Measurements from ENCODE around the gene PER1. TPM values are rescaled to one million over a fixed set of nuclear protein-coding genes. Genes with fewer than 3 reads are reported as not detected.

Gene PER1
- total RNA-seq, 1 experiment from 2014 or later: 36.5 TPM

- Histone ChIP-seq H2AFZ (ENCODE audit: low read length) (no peak overlapping the region), H3K4me2 (ENCODE audit: insufficient read depth, insufficient read length, low read length) (no peak overlapping the region), H3K56ac (ENCODE audit: insufficient read length, low read depth, low read length) (no peak overlapping the region), H3K9me3 (ENCODE audit: control insufficient read depth, low read depth, low read length) (no peaks in the 10 kb centered on the region), H4K91ac (ENCODE audit: insufficient read length, low read depth, low read length) (no peak overlapping the region), H3K27ac (ENCODE audit: insufficient read length, low read depth, low read length) (no peak overlapping the region), H3K23ac (ENCODE audit: insufficient read length, low read depth, low read length) (no peak overlapping the region), H3K27me3 (ENCODE audit: insufficient read depth, low read length) (no peaks in the 10 kb centered on the region), H2BK5ac (ENCODE audit: insufficient read length, low read length) (no peak overlapping the region), H3K4ac (ENCODE audit: low read depth, low read length) (no peak overlapping the region), H4K20me1 (ENCODE audit: control insufficient read depth, insufficient read depth, insufficient read length) (no peaks in the 10 kb centered on the region), H2BK15ac (ENCODE audit: low read depth, low read length) (no peak overlapping the region), H2BK120ac (ENCODE audit: low read depth, low read length, poor library complexity, severe bottlenecking) (no peak overlapping the region), H3K79me1 (ENCODE audit: insufficient read depth, low read depth, low read length, poor library complexity, severe bottlenecking) (no peaks in the 10 kb centered on the region), H4K5ac (ENCODE audit: insufficient read length, low read depth, low read length) (no peak overlapping the region), H3K23me2 (ENCODE audit: insufficient read length, low read depth, low read length, poor library complexity, severe bottlenecking) (peaks cover 3% of the 10 kb centered on the region), H2BK20ac (ENCODE audit: low read depth, low read length, poor library complexity, severe bottlenecking) (no peak overlapping the region), H2BK12ac (ENCODE audit: insufficient read length, low read depth, low read length) (no peak overlapping the region), H3K18ac (ENCODE audit: insufficient read length, low read depth, low read length) (no peak overlapping the region), H4K8ac (replicated peaks; ENCODE audit: insufficient read length, low read depth, low read length) (no peak overlapping the region), H2AK5ac (ENCODE audit: insufficient read length, low read length) (no peak overlapping the region), H3K14ac (ENCODE audit: insufficient read depth, low read length) (no peak overlapping the region), H3K9ac (ENCODE audit: extremely low read depth, insufficient read length, low read length) (no peak overlapping the region), H3T11ph (ENCODE audit: low read length) (no peak overlapping the region), H3K4me1 (ENCODE audit: insufficient read depth, low read length) (no peaks in the 10 kb centered on the region), H3K79me2 (ENCODE audit: insufficient read depth, low read length) (no peaks in the 10 kb centered on the region)
- no peak for DNase-seq
- Mint-ChIP-seq H3K4me3 (peak overlapping the region in 1 of 2 experiments; percentile 46; a peak in 1 of 5 replicates), H3K9me3 (no peaks in the 10 kb centered on the region), H3K27ac (peak overlapping the region in 1 of 3 experiments; percentile 25; a peak in 2 of 7 replicates), H3K4me1 (0 out of 4 replicates have a peak, but pooled peaks cover 0 to 2% of the 10 kb centered on the region in 2 experiments), H3K27me3 (ENCODE audit: low read depth) (peaks cover 3% of the 10 kb centered on the region; the same call in 1 of the 2 replicates), H3K36me3 (ENCODE audit: insufficient read depth in 1 of 3, low read depth in 3 of 3) (peaks cover 34 to 79% (median 58%) of the 10 kb centered on the region in 3 experiments)
- no CpG with 5 or more reads among the region's 22 CpGs for WGBS (ENCODE audit: extremely low coverage, insufficient read length, low lambda C conversion rate)
- no peak for TF ChIP-seq CTCF (conservative IDR thresholded peaks at IDR 0.05)
These were observed 8.4 kb downstream of the PER1 start for GRCh38 chr17:8143581-8144400.
